ENCODE data around the gene DEFB114. TPM values are rescaled to one million over a fixed set of nuclear protein-coding genes. Genes with fewer than 3 reads are reported as not detected.

The DEFB114 gene
- total RNA-seq, 1 experiment from 2014 or later = not detected

GRCh38 chr6:49918787-49919186, 45.2 kb downstream of the DEFB114 start:
- Mint-ChIP-seq H3K27ac (peak overlapping the region in 2 of 3 experiments; percentile 24 to 71; a peak in 3 of 7 replicates), H3K27me3 (ENCODE audit: low read depth) (no peaks in the 10 kb centered on the region), H3K4me1 (peaks cover 49 to 51% of the 10 kb centered on the region in 2 experiments), H3K4me3 (no peak overlapping the region), H3K36me3 (ENCODE audit: insufficient read depth in 1 of 3, low read depth in 3 of 3) (no peaks in the 10 kb centered on the region; a peak in 1 of 7 replicates), H3K9me3 (no peaks in the 10 kb centered on the region)
- no peaks in the 10 kb centered on the region for H4K20me1 ChIP-seq (ENCODE audit: control insufficient read depth, insufficient read depth, insufficient read length)
- H3K79me2 ChIP-seq (ENCODE audit: insufficient read depth, low read length) = no peaks in the 10 kb centered on the region
- no peak overlapping the region for H3K27ac ChIP-seq (ENCODE audit: insufficient read length, low read depth, low read length)
- no peaks in the 10 kb centered on the region for H3K79me1 ChIP-seq (ENCODE audit: insufficient read depth, low read depth, low read length, poor library complexity, severe bottlenecking)
- peaks cover 4% of the 10 kb centered on the region; the same call in 1 of the 2 replicates for H3K4me1 ChIP-seq (ENCODE audit: insufficient read depth, low read length)
- WGBS (ENCODE audit: extremely low coverage, insufficient read length, low lambda C conversion rate) = no CpG with 5 or more reads among the region's 2 CpGs
- no peak overlapping the region for H2BK20ac ChIP-seq (ENCODE audit: low read depth, low read length, poor library complexity, severe bottlenecking)
- no peak overlapping the region for H3K23ac ChIP-seq (ENCODE audit: insufficient read length, low read depth, low read length)
- no peak overlapping the region for H3K4ac ChIP-seq (ENCODE audit: low read depth, low read length)
- H2BK5ac ChIP-seq (ENCODE audit: insufficient read length, low read length) = no peak overlapping the region
- H2AFZ ChIP-seq (ENCODE audit: low read length) = no peak overlapping the region
- no peak overlapping the region for H3K14ac ChIP-seq (ENCODE audit: insufficient read depth, low read length)
- H4K91ac ChIP-seq (ENCODE audit: insufficient read length, low read depth, low read length) = no peak overlapping the region
- H2BK12ac ChIP-seq (ENCODE audit: insufficient read length, low read depth, low read length) = no peak overlapping the region
- no peak overlapping the region for H2BK15ac ChIP-seq (ENCODE audit: low read depth, low read length)
- H2AK5ac ChIP-seq (ENCODE audit: insufficient read length, low read length) = no peak overlapping the region
- no peak overlapping the region for H4K5ac ChIP-seq (ENCODE audit: insufficient read length, low read depth, low read length)
- TF ChIP-seq CTCF (conservative IDR thresholded peaks at IDR 0.05) = peak; percentile 39; the same call in 2 of the 3 replicates
- no peaks in the 10 kb centered on the region for H3K23me2 ChIP-seq (ENCODE audit: insufficient read length, low read depth, low read length, poor library complexity, severe bottlenecking)
- H3K27me3 ChIP-seq (ENCODE audit: insufficient read depth, low read length) = no peaks in the 10 kb centered on the region
- H3T11ph ChIP-seq (ENCODE audit: low read length) = no peak overlapping the region
- no peak overlapping the region for H2BK120ac ChIP-seq (ENCODE audit: low read depth, low read length, poor library complexity, severe bottlenecking)
- no peak overlapping the region for H3K4me2 ChIP-seq (ENCODE audit: insufficient read depth, insufficient read length, low read length)
- no peak overlapping the region for H3K18ac ChIP-seq (ENCODE audit: insufficient read length, low read depth, low read length)
- no peak overlapping the region for H3K56ac ChIP-seq (ENCODE audit: insufficient read length, low read depth, low read length)
- H4K8ac ChIP-seq (replicated peaks; ENCODE audit: insufficient read length, low read depth, low read length) = no peak overlapping the region
- H3K9ac ChIP-seq (ENCODE audit: extremely low read depth, insufficient read length, low read length) = no peak overlapping the region
- peak; percentile 55 for DNase-seq
- H3K9me3 ChIP-seq (ENCODE audit: control insufficient read depth, low read depth, low read length) = no peaks in the 10 kb centered on the region

Measured in H9 (cell line).